NCI-H2107 treated with DMSO at 0.1 percent for 48 hours (cell line): ENCODE results near the gene HPCA.

Experiments used
- DNase-seq: peaks from one replicate; lab custom pipeline; 2025; ENCODE audit not compliant: unreplicated experiment; lab: John Stamatoyannopoulos, UW

HPCA gene

DNA sequence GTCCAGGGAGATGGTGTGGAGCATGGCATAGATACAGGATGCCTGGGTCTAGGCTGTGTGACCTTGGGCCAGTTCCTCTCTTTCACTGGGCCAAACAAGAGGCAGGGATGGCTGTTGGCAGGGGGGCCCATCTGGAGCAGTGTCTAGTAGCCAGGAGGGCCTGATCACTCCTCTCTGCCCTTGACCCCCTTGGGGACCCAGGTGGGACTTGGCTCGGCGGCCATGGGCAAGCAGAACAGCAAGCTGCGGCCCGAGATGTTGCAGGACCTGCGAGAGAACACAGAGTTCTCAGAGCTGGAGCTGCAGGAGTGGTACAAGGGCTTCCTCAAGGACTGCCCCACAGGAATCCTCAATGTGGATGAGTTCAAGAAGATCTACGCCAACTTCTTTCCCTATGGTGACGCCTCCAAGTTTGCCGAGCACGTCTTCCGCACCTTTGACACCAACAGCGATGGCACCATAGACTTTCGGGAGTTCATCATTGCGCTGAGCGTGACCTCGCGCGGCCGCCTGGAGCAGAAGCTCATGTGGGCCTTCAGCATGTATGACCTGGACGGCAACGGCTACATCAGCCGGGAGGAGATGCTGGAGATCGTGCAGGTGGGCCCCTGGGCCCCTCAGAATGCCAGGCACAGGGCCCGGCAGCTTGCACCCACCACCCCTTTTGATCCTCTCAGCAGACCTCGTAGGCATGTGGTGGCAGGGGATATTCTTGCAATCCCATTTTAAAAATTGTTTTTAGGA is 2.6 kb downstream of the HPCA start:
- DNase-seq: no peak

DNA sequence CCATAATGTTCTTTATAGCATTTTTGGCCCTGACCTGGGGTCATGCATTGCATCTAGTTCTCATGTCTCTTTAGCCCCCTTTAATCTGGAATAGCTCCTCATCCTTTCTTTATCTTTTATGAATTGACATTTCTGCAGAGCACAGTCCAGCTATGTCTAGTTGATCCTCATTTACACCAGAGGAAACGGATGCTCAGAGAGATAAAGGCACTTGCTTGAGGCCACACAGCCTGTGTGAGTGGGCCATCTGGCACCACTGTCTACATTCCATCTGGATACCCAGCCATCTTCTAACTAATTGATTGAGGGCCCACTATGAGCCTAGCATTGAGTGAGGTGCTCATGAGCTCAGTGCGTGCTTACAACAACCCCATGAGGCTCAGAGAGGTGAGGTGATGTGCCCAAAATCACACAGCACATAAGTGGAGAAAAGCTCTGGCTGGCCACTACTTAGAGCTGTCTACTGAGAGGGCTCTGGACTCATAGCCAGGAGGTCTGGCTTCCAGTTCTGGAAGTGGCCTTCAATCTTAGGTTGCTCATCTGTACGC is 3.5 kb downstream of the HPCA start:
- no peak for DNase-seq

DNA sequence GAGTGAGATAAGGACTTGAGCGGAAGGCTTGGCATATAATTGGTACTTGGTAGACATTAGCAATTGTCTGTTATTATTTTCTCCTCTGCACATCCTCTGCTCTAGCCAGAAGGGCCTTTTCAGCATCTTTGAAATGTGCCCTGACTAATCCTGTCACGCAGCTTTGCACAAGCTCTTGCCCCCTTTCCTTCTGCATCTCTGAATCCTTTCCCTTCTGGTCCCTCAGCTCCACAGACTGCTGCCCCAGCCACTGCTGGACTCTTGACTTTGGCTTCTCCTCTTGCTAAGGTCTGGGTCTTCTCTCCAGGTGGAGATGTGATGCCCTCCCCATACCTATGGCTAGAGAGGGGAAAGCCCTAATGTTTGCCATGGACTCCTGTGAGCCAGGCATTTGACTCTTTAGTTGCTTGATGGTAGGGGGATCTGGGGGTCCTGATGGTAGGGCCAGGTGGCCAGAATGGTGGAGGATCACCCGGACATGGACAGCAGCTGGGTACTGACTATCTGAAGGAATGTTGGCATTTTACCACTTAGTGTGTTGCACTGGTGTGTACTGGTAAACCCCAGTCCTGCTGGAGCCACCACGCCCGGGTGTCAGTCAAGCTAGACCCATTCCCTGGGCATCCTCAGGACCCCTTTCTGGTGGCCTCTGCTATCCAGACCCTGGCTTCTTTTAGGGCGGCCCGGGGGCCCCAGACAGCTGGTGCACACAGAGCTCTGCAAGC is 4.4 kb downstream of the HPCA start:
- DNase-seq: no peak

DNA sequence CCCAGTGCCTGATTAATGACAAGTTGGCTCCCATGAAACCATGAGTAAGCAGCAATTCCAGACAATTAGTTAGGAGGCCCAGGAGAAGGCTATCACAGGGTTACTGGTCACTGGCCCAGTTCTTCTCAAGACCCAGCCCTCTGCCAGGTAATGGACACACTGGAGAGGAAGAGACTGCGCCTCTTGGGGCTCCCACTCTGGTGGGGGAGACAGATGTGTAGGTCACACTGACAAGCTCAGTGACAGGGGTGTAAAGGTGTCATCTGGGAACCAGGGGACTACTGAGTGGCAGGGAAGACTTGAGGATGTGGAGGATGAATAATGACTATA is 4.9 kb downstream of the HPCA start:
- DNase-seq: no peak

DNA sequence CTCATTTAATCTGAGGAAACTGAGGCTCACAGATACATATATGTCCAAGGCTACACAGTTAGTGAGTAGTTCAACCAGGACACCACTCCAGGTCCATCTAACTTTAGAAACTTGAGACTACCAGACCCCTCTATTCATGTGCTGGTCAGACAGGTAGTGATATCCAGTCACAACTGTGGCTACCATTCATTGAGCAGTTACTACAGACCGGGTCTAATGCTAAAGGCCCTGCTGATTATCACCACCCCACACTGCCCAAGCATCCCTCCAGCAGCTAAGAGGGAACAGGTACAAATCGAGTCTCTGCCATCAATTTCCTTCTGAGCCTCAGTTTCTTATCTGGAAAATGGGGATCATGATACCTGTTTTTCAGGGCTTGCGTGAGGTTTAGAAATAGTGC is 5.3 kb downstream of the HPCA start:
- DNase-seq: no peak

DNA sequence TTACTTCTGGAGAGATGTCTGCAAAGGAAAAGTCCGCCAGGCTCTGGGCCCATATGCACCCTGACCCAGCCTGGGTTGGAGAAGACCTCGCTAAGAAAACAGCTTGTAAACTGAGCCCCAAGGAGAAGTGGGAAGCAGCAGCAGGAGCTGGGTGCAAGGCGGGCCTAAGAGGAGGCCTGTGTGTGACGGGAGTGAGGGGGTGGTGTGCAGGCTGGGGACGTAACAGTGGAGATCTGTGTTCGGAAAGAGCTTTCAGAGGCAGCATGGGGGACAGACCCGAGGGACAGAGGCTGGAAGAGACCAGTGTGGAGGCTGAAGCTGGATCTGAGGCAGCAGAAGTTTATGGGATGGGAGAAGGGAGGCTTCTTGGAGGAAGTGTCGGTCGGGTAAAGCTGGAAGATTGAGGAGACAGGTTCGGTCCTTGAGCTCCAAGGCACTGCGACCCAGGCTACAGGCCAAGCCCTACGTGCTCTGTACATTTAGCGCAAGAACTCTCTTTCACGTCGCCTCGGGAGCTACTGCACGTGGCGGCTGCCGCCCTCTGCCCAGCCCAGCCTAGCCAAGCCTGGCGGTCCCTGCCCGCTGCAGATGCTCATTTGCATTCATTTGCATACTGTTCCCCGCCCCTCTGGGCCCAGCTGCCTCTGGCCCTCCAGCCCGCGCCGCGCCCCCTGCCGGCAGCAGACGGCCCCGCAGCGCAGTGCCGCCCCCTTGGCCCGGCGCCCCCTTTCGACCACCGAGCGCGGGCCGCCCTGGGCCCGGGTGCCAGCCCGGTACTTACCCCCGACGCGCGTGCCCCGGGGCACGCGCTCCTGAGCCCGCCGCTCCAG is 6.3 kb downstream of the HPCA start:
- DNase-seq: no peak

DNA sequence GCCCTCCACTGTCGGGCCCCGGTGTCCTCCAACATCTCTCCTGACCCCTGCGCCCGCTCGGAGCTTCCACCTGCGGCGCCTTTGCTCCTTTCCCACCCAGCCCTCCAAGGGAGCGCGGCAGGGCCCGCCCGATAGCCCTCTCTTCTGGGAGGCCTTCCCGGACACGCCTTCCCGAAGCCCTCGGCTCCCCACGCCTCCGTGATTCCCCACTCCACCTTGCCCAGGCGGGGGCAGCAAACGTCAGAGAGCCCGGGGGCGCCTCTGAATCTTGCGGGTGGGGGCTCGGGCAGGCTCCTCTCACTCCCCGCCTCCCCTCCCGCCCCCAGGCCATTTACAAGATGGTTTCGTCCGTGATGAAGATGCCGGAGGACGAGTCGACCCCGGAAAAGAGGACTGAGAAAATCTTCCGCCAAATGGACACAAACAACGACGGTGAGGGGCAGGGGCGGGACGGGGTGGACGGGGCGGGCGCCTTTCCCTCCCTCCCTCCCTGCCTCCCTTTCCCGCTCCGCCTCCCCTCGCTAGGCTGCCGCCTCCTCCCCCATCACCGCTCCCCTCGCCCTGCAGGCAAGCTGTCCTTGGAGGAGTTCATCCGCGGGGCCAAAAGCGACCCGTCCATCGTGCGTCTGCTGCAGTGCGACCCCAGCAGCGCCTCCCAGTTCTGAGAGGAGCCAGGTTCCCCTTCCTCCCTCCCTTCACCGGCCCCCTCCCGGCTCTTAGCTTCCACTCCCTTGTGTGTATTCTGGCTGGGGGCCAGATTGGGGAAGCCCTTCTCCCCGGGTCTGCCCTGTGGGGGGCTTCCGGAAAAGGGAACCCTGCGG is 7.1 kb downstream of the HPCA start:
- DNase-seq: no peak

DNA sequence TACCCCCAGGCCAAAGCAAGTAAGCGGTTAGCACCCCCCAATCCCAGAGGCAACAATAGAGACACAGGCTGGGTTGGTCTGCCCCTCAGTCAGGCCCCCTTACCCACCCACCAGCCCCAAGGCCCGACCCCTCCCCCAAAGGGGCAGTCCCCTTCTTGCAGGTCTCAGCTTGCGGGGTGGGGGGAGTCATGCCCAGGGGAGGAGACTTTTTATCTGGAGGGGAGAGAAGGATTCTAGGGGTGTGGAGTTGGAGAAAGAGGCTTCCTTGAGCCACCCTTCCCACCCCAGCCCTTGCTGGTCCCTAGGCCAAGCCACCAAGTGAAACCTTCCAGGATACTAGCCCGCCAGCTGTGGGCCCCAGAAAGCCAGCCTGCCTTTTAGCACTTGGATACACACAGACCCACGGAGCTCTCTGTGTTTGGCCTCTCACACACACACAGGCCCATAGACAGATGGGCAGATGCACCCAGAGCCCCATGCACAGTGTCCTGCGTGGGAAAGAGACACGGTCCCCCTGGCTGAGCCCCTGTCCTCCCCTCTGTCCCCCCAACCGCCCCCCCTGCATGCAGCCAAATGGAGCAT is 7.8 kb downstream of the HPCA start:
- DNase-seq: no peak

DNA sequence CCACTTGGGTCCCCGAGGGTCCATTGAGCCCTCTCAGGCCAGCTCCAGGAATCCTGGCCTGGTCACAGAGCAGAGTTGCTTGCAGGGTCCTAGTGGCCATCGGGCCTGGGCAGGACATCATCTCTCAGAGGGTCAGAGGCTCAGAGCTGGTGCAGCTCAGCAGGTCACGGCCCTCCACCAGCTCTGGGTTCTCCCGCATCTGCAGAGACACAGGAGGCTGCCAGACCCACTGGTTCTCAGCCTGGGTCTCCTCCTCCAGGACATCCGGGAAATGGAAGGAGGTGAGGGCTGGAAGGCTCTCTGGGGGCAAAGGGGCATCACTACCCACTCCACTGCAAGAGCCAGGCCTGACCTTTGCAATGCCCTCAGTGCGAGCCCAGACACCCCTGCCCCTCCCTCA is 8.4 kb downstream of the HPCA start:
- DNase-seq: no peak

DNA sequence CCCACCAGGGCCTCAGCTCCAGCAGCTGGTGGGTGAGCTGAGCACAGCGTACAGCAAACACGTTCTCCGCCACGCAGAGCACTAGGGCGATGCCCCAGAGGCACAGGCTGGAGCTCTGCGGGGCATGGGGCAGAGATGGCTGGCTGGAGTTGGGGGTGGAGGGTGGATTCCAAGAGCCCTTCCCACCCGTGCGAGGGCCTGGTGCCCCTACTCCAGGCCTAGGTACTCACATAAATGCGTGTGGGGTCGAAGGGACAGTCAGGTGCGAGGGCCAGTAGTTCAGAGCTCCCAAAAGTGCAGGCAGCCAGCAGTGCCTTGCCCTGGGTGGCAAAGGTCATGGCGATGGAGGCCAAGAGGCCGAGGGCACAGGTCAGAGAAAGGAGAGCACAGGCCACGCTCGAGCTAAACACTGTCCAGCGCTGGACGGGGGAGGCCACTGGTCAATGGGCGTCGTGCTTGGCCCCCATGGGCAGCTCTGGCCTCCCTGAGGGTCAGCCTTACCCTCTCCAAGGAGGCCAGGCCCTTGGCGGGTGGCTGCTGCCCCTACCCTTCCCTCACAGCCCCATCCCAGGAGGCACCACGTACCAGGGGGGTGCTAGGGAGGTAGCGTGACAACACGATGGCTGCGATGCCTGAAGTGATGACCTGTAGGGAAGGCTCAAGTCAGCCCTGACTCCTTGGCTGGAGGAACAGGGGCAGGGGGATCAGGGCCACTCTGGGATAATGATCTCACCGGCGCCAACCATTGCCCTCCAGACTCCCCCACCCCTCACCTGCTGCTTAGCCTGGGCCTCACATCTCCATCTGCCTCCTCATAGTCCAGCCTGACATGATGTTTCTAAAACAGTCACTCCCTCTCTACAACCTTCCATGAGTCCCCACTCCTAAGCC is 9.3 kb downstream of the HPCA start:
- no peak for DNase-seq

DNA sequence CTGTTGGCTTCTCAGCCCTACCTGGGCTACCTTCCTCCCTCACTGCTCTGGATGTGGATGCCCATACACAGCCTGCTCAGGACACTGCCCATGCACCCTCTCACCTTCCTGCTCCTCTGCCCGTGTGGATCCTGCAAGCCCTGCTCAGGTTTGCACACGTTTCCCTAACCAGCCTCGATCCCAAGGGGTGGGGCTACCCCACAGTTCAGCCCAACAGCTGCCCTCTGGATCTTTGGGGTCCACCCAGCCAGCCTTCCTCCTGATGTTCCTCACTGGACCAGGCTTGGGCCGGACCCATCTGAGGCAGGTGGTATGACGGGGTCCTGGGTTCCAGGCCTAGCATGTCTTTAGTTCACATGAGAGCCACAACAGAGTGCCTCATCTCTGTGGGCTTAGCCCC is 10.2 kb downstream of the HPCA start:
- DNase-seq: no peak

DNA sequence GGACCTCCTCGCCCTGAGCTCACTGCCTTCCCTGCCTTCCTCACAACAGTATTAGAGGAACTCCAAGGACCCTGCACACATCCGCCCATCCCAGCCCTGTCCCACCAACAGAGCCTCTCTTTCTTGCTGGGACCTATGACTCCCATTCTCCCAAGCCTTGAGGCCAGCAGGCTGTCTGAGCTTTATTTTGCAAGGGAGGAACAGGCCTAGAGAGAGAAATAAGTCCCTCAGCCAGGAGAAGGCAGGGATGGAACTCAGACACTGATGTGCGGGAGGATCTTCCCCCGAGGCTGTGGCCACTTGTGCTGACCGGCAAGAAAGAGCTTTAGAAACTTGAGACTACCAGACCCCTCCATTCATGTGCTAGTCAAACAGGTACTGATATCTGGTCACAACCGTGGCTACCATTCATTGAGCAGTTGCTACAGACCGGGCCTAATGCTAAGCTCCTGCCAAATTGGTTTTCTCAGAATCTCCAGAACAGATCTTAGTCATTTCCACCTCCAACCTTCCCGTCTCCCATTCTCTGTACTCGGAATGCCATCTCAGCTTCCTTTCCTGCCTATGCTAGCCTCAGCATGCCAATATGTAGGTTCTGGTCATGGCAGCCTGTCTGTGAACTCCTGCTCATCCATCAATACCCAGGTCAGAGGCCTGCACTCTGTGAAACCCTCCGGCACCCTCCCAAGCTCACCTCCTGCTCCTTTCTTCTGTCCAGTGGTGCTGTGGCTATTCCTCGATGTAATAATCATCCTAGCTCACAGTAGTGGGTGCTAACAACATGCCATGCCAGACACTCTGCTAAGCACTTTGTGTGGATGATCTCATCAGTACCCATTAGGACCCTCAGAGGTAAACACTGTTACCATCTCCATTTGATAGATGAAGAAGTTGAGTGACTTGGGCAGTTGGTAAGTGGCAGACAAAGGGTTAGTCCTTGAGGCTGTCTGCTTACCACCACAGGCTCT is 11.1 kb downstream of the HPCA start:
- DNase-seq: no peak

DNA sequence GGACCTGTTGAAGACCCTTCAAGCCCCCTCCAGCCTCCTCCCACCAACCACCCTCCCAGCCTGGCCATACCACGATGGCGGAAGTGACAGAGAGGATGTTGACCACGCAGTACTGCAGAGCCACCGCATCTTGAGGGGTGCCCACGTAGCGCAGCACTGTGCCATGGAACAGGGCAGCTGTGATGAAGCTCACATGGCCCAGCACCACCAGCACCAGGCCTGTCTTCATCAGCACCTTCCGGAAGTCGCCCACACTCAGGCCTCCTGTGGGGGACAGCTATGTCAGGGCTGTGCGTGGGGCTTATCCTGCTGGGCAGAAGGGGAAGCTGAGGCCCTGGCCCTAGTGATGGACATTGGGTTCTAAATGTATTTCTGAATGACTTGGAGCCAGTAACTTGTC is 11.8 kb downstream of the HPCA start:
- DNase-seq: no peak

DNA sequence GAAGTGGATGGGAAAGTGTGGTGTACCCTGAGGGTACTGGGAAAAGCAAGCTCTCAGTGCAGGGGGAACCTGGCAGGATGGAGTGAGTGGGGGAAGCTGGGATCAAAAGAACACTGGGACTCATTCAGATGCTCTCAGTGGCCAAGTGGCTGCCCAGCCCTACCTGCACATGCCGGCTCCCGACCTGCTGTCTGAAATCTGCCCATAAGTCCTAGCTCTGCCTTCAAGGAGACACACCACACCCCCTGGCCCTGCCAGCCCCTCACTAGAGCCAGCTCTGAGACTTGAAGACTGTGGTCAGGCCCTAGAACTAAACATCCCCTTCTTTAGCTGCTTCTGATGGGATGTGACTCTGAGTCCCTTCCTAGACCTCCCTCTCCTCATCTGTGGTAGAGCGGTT is 12.7 kb downstream of the HPCA start:
- no peak for DNase-seq

DNA sequence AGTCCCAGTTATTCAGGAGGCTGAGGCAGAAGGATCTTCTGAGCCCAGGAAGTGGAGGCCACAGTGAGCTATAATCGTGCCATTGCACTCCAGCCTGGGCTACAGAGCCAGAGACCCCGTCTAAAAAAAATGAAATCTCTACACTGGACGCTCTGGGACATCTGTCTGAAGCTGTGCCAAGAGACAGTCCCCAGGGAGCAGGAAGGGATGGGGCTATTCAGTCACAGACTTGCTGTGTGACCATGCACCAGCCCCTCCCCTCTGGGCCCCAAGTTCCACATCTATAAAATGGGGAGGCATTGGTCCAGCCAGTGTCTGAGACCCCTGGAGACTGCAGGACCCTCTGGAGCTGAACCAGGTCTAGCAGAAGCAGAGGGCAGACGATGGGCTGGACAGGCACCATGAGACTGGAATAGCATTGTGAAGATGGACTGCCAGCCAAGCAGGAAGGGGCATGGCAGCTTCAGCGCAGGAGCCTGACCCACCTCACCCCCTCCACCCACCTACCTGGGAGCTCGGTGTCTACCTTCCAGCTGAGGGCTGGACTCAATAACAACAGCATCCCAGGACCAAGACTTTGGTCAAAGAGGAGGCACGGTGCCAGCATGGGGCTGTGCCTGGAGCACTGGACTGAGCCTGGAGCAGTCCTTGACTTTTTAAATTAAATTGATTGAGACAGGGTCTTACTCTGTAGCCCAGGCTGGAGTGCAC is 13.4 kb downstream of the HPCA start:
- no peak for DNase-seq

DNA sequence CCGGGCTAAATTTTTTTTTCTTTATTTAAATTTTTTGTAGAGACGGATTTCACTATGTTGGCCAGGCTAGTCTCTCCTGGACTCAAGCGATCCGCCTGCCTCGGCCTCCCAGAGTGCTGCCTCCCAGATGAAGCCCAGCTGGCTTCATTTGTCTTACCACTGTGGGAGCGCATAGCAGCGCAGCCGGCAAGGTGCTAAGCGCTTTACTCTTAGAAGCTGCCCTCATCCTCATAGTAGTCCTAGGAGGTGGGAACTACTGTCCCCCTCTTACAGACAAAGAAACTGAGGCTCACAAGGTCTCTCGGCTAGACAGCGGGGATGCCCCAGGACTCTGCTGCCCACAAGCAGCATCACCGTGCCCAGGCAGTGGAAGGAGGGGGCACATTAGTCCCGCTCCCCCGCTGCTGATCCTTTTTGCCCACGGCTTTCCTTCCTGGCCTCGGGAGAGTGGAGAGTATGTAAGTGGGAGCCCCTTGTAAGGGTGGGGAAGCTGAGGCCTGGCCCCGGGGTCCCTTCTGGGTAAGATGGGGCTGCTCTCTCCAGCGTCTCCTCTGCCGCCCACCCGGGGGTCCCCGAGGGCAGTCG is 14.2 kb downstream of the HPCA start:
- no peak for DNase-seq
